Transverse colon (tissue), 4 donors: ENCODE measurements around the gene SAV1. TPM values are rescaled to one million over a fixed set of nuclear protein-coding genes. Genes with fewer than 3 reads are reported as not detected.
"Not testable (repeated sequence)": the region's sequence is repeated elsewhere in the genome, so short reads cannot be mapped to it uniquely, and the experiment has no call there.

Experiments
- DNase-seq: peaks from one replicate; pipeline ENCODE4 v3.0.0-alpha.2; 2019
- H3K27ac ChIP-seq, 4 donors: fragments of 200-600 bp; sonication (generic); 2 replicates each; pipeline ENCODE4 v1.5.1; 2016 to 2018; ENCODE audit warnings: inconsistent platforms in 4 of 4
- H3K27me3 ChIP-seq: fragments of 200-600 bp; sonication (generic); 2 replicates; pipeline ENCODE4 v1.5.1; 2017; ENCODE audit warnings: inconsistent platforms
- H3K36me3 ChIP-seq, 4 donors: fragments of 200-600 bp; sonication (generic); 2 replicates each; pipeline ENCODE4 v1.5.1; 2017 to 2019; ENCODE audit warnings: inconsistent platforms in 4 of 4
- H3K4me1 ChIP-seq, 4 donors: fragments of 200-600 bp; sonication (generic); 2 replicates each; pipeline ENCODE4 v1.5.1; 2017 to 2020; ENCODE audit warnings: inconsistent platforms in 4 of 4
- H3K4me3 ChIP-seq, 4 donors: fragments of 200-600 bp; sonication (generic); 1 replicate in 1 of 4; 2 replicates in 3 of 4; pipeline versions ENCODE4 v1.5.1 to v1.6.1; 2017 to 2019; ENCODE audit warnings: inconsistent platforms in 4 of 4
- H3K9me3 ChIP-seq, 2 donors: fragments of 200-600 bp; sonication (generic); 2 replicates each; pipeline ENCODE4 v1.5.1; 2017 to 2019; ENCODE audit warnings: inconsistent platforms in 2 of 2
- EP300 ChIP-seq: sonication (generic); formaldehyde crosslinking; IDR thresholded peaks from one replicate; pipeline ENCODE4 v1.6.1; 2017; ENCODE audit warnings: antibody characterized with exemption, low read depth
- POLR2A ChIP-seq: fragments of 450-650 bp; IDR thresholded peaks from one replicate; pipeline ENCODE4 v1.6.1; 2016; ENCODE audit warnings: antibody characterized with exemption, mild to moderate bottlenecking, moderate library complexity
- POLR2AphosphoS5 ChIP-seq, 3 donors: sonication (generic); formaldehyde crosslinking; IDR thresholded peaks; one replicate each; pipeline ENCODE4 v1.6.1; 2016; ENCODE audit warnings: antibody characterized with exemption in 3 of 3
- whole genome bisulfite sequencing, 2 donors: methylation state at CpG; one replicate each; pipeline ENCODE4 v1.1.5; 2018; ENCODE audit warnings: low coverage in 1 of 2; 5-methylcytosine and 5-hydroxymethylcytosine counted together
- in situ Hi-C, 4 donors: fragments of 200-750 bp; cut with MboI; loops; one replicate each; pipeline versions ENCODE4 v1.15.0 to v1.15.1; 2017; ENCODE audit warnings: low sequenced_read_pairs in 3 of 4, low pct_ligation_motif_present in 1 of 4, low pct_unique_long_range_greater_than_20kb in 1 of 4
- intact Hi-C: fragments of 100-400 bp; cut with DNase I; formaldehyde crosslinking; loops from one replicate; pipeline ENCODE4 v1.15.1; 2023; ENCODE audit warnings: low total_unique reads
- total RNA-seq, 4 donors: library from RNA; depleted of rRNA; stranded (reverse); fragments of >200 nt; gene quantifications; one replicate each; pipeline ENCODE4 v1.1.0, GENCODE V29; 2016
- TF ChIP-seq, protein P1 (sequence below), 5 experiments: fragments of 200-600 bp in 3 of 5; fragments of 450-650 bp in 2 of 5; sonication (generic) in 3 of 5; IDR thresholded peaks; 1 replicate in 2 of 5; 2 replicates in 3 of 5; pipeline ENCODE4 v1.5.1; 2016 to 2017; ENCODE audit warnings: antibody characterized with exemption in 5 of 5, inconsistent platforms in 3 of 5, mild to moderate bottlenecking in 2 of 5, moderate library complexity in 1 of 5

SAV1 gene
- total RNA-seq, 4 donors from 2014 or later = 14.9 to 81.0 (median 23.2) TPM

DNA sequence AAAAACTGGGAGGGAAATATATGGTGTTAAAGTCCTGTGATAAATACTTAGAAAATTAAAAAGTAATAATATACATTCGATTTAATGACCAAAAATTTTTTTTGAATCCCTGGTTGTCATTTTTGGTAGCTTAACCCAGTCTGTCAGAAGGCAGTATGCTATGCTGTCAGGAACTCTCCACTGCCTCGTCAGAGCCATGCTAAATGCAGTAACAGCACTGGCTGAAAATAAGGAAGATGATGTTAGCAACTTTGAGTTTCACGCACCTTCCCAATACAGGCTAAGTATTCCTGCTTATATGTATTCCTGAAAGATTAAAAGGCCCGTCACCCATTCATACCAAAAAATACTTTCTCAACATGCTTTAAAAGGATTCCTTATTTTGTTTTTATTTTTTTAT is 34.2 kb downstream of the SAV1 start:
- H3K4me1 ChIP-seq = no peaks in the 10 kb centered on the region
- in situ Hi-C loops = no loop called here
- no peak overlapping the region for H3K4me3 ChIP-seq
- no peak for TF ChIP-seq POLR2AphosphoS5 (IDR thresholded peaks at IDR 0.05)
- no peak for TF ChIP-seq POLR2A
- TF ChIP-seq, protein P1, sequence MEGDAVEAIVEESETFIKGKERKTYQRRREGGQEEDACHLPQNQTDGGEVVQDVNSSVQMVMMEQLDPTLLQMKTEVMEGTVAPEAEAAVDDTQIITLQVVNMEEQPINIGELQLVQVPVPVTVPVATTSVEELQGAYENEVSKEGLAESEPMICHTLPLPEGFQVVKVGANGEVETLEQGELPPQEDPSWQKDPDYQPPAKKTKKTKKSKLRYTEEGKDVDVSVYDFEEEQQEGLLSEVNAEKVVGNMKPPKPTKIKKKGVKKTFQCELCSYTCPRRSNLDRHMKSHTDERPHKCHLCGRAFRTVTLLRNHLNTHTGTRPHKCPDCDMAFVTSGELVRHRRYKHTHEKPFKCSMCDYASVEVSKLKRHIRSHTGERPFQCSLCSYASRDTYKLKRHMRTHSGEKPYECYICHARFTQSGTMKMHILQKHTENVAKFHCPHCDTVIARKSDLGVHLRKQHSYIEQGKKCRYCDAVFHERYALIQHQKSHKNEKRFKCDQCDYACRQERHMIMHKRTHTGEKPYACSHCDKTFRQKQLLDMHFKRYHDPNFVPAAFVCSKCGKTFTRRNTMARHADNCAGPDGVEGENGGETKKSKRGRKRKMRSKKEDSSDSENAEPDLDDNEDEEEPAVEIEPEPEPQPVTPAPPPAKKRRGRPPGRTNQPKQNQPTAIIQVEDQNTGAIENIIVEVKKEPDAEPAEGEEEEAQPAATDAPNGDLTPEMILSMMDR (IDR thresholded peaks at IDR 0.05) = no peak
- TF ChIP-seq EP300 = no peak
- intact Hi-C loops = no loop called here
- H3K9me3 ChIP-seq = no peaks in the 10 kb centered on the region
- peaks cover 0 to 8% (median 2%) of the 10 kb centered on the region in 4 donors for H3K36me3 ChIP-seq
- no peak for DNase-seq
- H3K27ac ChIP-seq = no peak overlapping the region
- no peaks in the 10 kb centered on the region for H3K27me3 ChIP-seq
- WGBS, 2 donors = 85 to 92% methylated on average over 4 of the region's 4 CpGs

DNA sequence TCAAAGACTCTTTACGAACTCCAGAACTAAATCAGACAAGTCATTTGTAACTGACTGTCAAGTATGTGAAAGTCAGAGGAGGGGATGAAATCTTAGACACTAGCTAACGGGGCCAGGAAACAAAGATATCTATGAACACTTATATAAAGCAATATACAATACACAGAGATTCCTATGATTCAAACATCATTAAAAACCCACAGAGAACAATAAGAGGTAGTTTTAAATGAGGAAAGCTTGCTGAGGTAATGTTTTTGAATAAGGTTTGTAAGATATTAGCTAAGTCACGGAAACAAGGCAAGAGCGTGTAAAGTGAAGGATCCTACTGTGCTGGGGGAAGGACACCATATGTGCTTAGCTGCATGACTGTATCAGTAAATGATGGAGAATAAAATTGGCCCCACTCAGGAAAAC is 36.7 kb downstream of the SAV1 start:
- WGBS, 2 donors = 89 to 93% methylated on average over 4 of the region's 4 CpGs
- intact Hi-C loops (no loop called here), in situ Hi-C loops (no loop called here)
- no peak overlapping the region for H3K27ac ChIP-seq
- TF ChIP-seq EP300 (no peak), POLR2AphosphoS5 (IDR thresholded peaks at IDR 0.05) (no peak), POLR2A (no peak)
- TF ChIP-seq, protein P1 (IDR thresholded peaks at IDR 0.05) = no peak
- H3K4me1 ChIP-seq = no peaks in the 10 kb centered on the region
- peaks cover 0 to 8% (median 2%) of the 10 kb centered on the region in 4 donors for H3K36me3 ChIP-seq
- no peaks in the 10 kb centered on the region for H3K27me3 ChIP-seq
- no peak overlapping the region for H3K4me3 ChIP-seq
- no peak for DNase-seq
- H3K9me3 ChIP-seq = no peaks in the 10 kb centered on the region

DNA sequence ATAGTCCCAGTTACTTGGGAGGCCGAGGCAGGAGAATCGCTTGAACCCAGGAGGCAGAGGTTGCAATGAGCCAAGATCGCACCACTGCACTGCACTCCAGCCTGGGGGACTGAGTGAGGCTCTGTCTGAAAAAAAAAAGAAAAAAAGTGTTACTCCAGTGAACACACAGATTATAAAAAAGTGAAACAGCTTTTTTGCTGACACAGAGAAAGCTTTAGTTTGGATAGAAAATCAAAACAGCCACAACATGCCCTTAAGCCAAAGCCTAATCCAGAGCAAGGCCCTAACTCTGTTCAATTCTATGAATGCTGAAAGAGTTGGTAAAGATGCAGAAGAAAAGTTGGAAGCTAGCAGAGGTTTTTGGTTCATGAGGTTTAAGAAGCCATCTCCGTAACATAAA is 43.2 kb downstream of the SAV1 start:
- in situ Hi-C loops = not testable (repeated sequence)
- intact Hi-C loops = loop anchor here (10.0 kb wide), 1 partner anchor 150 kb away; no protein-coding TSS in a partner anchor

DNA sequence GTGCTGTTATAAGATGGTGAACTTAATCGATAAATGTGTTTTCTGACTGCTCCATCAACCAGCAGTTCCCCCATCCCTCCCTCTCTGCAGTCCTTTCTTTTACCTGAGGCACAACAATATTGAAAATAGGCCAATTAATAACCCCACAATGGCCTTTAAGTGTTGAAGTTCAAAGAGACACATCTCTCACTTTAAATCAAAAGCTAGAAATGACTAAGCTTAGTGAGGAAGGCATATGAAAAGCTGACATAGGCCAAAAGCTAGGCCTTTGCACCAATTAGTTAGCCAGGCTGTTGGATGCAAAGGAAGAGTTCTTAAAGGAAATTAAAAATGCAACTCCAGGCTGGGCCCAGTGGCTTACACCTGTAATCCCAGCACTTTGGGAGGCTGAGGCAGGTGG is 43.7 kb downstream of the SAV1 start:
- Histone ChIP-seq H3K4me3 (no peak overlapping the region), H3K9me3 (no peaks in the 10 kb centered on the region), H3K27me3 (no peaks in the 10 kb centered on the region), H3K27ac (no peak overlapping the region), H3K36me3 (no peaks in the 10 kb centered on the region), H3K4me1 (no peaks in the 10 kb centered on the region)
- WGBS, 2 donors = 72 to 100% methylated on average over 1 of the region's 1 CpG
- no peak for DNase-seq
- intact Hi-C loops (loop anchor here (10.0 kb wide), 1 partner anchor 150 kb away; no protein-coding TSS in a partner anchor), in situ Hi-C loops (no loop called here)
- TF ChIP-seq POLR2AphosphoS5 (IDR thresholded peaks at IDR 0.05) = no peak
- TF ChIP-seq POLR2A = no peak
- TF ChIP-seq, protein P1 (IDR thresholded peaks at IDR 0.05) = no peak
- TF ChIP-seq EP300 = no peak

More for the DNA sequence above, 43.2 kb downstream of the SAV1 start:
- not testable (repeated sequence) for H3K4me1 ChIP-seq, H3K27ac ChIP-seq, H3K36me3 ChIP-seq, H3K27me3 ChIP-seq, H3K4me3 ChIP-seq, DNase-seq, H3K9me3 ChIP-seq
- WGBS, 2 donors = 99 to 100% methylated on average over 1 to 4 of the region's 4 CpGs

DNA sequence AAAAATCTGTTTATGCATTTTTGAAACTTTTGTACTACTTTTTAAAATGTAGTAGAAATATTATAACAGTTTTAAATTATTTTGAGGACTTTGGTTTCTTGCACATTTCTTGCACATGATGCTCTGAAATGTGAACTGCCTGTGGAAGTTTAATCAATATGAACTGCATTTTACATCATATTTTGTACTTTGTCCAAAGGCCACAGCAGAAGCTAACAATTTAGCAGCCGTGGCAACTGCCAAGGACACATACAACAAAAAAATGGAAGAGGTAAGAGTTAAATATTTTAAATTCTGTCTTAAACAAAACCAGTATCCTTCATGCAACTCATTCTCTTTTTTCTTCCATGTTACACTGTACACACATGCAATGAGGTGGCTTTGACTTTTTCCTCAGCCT is 45.1 kb downstream of the SAV1 start:
- no peaks in the 10 kb centered on the region for H3K36me3 ChIP-seq
- 83 to 84% methylated on average over 1 of the region's 1 CpG for WGBS, 2 donors
- intact Hi-C loops (loop anchor here (10.0 kb wide), 1 partner anchor 152 kb away; no protein-coding TSS in a partner anchor), in situ Hi-C loops (no loop called here)
- no peak for DNase-seq
- H3K4me1 ChIP-seq = no peaks in the 10 kb centered on the region
- no peaks in the 10 kb centered on the region for H3K27me3 ChIP-seq
- TF ChIP-seq POLR2A (no peak), EP300 (no peak), POLR2AphosphoS5 (IDR thresholded peaks at IDR 0.05) (no peak)
- TF ChIP-seq, protein P1 (IDR thresholded peaks at IDR 0.05) = no peak
- H3K9me3 ChIP-seq = no peaks in the 10 kb centered on the region
- H3K4me3 ChIP-seq = no peak overlapping the region
- no peak overlapping the region for H3K27ac ChIP-seq
